Activated T-cell treated with anti-CD3 and anti-CD28 coated beads, Interleukin-2, amount 50 U/mL, for 72 hours (primary cell): ENCODE measurements around the gene SECISBP2. TPM values are rescaled to one million over a fixed set of nuclear protein-coding genes. Genes with fewer than 3 reads are reported as not detected.

Experiments used
- ATAC-seq, 2 donors: fragments of 150-1000 bp; cut with Tn5 transposase; replicated peaks in 1 of 2; 2 replicates each; pipeline ENCODE4 v1.10.0; 2021; ENCODE audit warnings: moderate library complexity in 2 of 2, mild to moderate bottlenecking in 1 of 2
- DNase-seq, 2 donors: peaks; one replicate each; pipeline ENCODE4 v3.0.0; 2021 to 2022; ENCODE audit warnings: mixed read lengths in 1 of 2
- H3K27ac Mint-ChIP-seq: one replicate; pipeline ENCODE4 v1.8.0; 2022; ENCODE audit warnings: mild to moderate bottlenecking, moderate library complexity, mixed read lengths
- H3K27me3 Mint-ChIP-seq: one replicate; pipeline ENCODE4 v1.8.0; 2022; ENCODE audit warnings: low read depth, mixed read lengths
- H3K36me3 Mint-ChIP-seq, 2 donors: one replicate each; pipeline ENCODE4 v1.8.0; 2022; ENCODE audit warnings: mixed read lengths in 2 of 2, mild to moderate bottlenecking in 1 of 2; ENCODE audit not compliant: insufficient read depth in 2 of 2
- H3K4me1 Mint-ChIP-seq: one replicate; pipeline ENCODE4 v1.8.0; 2022; ENCODE audit warnings: low read depth, mixed read lengths
- H3K4me3 Mint-ChIP-seq, 2 donors: one replicate each; pipeline ENCODE4 v1.8.0; 2022; ENCODE audit warnings: mild to moderate bottlenecking in 2 of 2, mixed read lengths in 2 of 2, moderate library complexity in 2 of 2
- H3K9me3 Mint-ChIP-seq, 2 donors: one replicate each; pipeline ENCODE4 v1.8.0; 2022; ENCODE audit warnings: mixed read lengths in 2 of 2
- total RNA-seq, 2 donors: library from RNA; stranded (reverse); gene quantifications; one replicate each; pipeline ENCODE4 v1.2.3, GENCODE V29; 2022

SECISBP2 gene
- total RNA-seq, 2 donors from 2014 or later = 41.6 to 47.0 TPM

DNA sequence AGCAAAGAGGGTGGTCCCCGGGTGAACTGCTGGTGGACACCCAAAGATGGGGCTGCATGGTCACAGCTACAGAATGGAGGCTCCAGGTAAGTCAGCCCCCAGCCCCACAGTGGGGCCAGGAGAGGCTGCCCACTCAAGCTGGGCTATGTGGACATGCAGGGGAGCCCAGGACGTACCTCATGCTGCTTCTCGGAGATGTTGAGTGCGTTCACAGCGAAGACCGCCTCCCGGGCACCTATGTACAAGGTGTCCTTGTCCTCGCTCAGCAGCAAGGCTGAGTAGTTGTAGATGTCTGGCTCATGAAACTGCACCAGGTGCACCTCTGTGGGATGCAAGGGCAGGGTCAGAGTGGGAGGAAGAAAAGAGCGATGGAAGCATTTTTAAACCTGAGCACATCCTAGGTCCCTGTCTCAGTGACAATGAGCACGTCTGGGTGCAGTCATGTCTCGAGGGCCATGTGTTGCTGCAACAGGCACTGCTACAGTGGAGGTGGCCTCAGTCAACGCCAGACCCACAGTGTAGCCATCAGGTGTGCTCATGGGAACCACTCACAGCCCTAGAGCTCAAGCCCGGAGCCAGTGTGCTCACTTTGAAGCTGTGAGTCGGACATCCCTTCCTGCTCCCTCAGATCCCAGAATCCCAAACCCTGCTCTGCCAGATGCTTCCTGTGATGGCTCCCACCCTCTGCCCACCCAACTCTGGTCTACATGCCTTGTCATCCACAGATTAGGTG is 84.6 kb downstream of the SECISBP2 start:
- ATAC-seq = no peak
- H3K36me3 Mint-ChIP-seq = peaks cover 19 to 52% of the 10 kb centered on the region in 2 donors
- no peak overlapping the region for H3K4me3 Mint-ChIP-seq
- DNase-seq = no peak
- peaks cover 46% of the 10 kb centered on the region for H3K4me1 Mint-ChIP-seq
- peaks cover 0 to 3% of the 10 kb centered on the region in 2 donors for H3K9me3 Mint-ChIP-seq
- peak overlapping the region; percentile 38 for H3K27ac Mint-ChIP-seq
- H3K27me3 Mint-ChIP-seq = no peaks in the 10 kb centered on the region

DNA sequence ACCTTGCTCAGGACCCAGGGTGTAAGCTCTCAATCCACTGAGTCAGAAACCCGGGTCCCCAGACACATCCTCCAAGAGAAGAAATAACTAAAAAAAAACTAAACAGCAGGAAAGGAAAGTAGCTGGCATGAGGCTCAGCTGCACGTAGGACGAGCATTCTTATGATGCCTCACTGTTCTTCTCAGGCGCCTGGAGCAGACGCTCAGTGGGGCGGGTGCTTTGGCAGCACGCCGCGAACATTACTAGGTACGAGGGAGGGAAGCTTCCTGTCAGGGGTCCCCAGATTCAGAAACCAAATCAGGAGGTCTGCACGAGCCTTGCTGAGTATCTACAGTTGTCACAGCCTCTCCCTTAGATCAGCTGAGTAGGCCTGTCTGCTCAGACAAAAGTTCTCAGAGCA is 85.8 kb downstream of the SECISBP2 start:
- no peak for DNase-seq
- H3K9me3 Mint-ChIP-seq = peaks cover 0 to 3% of the 10 kb centered on the region in 2 donors
- peaks cover 55% of the 10 kb centered on the region for H3K4me1 Mint-ChIP-seq
- no peaks in the 10 kb centered on the region for H3K27me3 Mint-ChIP-seq
- ATAC-seq = no peak
- H3K4me3 Mint-ChIP-seq = no peak overlapping the region
- H3K27ac Mint-ChIP-seq = peak overlapping the region; percentile 92
- peaks cover 19 to 51% of the 10 kb centered on the region in 2 donors for H3K36me3 Mint-ChIP-seq

DNA sequence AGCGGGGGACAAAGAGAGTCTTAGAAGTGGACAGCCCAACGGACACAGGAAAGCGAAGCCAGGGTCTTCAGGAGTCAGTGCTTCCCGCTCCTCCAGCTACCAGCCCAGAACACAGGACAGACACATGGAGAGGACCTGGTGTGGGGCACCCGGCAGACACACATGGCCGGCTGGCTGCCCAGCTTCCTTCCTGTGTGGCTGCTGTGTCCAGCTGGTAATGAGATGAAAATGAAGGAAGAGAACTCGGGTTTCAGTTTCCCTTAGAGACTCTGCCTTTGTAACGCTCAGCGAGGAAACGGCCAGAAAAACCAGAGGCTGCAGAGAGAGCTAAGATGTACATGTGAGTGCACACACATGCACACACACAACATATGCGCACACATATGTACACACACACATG is 87.5 kb downstream of the SECISBP2 start:
- Mint-ChIP-seq H3K27ac (peak overlapping the region; percentile 70), H3K36me3 (peaks cover 16 to 49% of the 10 kb centered on the region in 2 donors), H3K9me3 (peaks cover under 1 to 4% of the 10 kb centered on the region in 2 donors), H3K27me3 (no peaks in the 10 kb centered on the region), H3K4me3 (peak overlapping the region in 1 of 2 donors; percentile 37), H3K4me1 (peaks cover 72% of the 10 kb centered on the region)
- DNase-seq (no peak), ATAC-seq (no peak)

DNA sequence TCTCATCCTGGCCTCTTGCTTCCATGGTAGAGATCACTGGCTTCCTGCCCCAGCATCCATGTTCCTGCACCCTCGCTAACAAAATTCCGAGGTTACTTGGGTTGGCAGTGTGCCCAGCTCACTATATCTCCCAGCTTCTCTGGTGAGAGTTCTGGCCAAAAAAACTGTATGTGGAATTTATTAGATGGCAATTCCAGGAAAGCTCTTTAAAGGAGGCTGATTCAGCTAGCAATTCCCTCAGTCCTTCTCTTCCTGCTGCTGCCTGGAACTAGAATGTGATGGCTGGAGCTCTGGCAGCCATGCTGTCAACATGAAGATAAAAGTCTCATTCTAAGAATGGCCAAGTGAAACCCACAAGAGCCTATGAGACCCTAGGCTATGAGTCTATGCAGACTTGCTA is 88.8 kb downstream of the SECISBP2 start:
- no peak for ATAC-seq
- DNase-seq = no peak
- Mint-ChIP-seq H3K4me1 (peaks cover 73% of the 10 kb centered on the region), H3K27me3 (no peaks in the 10 kb centered on the region), H3K27ac (peak overlapping the region; percentile 70), H3K4me3 (peak overlapping the region; percentile 29 to 37), H3K9me3 (peaks cover 6 to 9% of the 10 kb centered on the region in 2 donors), H3K36me3 (peaks cover 21 to 50% of the 10 kb centered on the region in 2 donors)

DNA sequence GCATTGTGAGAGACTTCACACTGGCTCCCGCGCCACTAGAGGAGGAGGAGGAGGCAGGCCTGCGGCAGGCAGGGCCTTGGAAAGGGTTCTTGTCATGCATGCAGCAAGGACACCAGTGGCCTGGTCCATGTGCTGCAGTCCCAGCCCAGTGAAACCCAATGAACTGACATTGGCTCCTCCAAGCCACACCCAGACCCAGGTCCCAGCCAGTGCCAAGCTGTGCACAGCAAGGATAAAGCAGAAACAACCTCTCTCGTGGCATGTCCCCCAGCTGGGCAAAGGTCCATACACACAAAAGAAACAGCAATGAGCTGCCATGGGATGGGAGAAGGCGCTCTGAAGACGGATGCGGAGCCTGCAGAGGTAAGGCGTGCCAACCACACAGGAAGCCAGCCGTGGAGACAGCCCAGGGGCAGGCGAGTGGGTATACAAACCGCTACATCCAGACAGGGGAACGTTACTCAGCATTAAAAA is 90.4 kb downstream of the SECISBP2 start:
- H3K36me3 Mint-ChIP-seq = peaks cover 24 to 55% of the 10 kb centered on the region in 2 donors
- DNase-seq (peak; percentile 66 to 68), ATAC-seq (peak; percentile 43 to 57)
- peak overlapping the region; percentile 99 for H3K27ac Mint-ChIP-seq
- no peaks in the 10 kb centered on the region for H3K27me3 Mint-ChIP-seq
- peak overlapping the region; percentile 64 to 78 for H3K4me3 Mint-ChIP-seq
- H3K9me3 Mint-ChIP-seq = peaks cover 6 to 9% of the 10 kb centered on the region in 2 donors
- peaks cover 85% of the 10 kb centered on the region for H3K4me1 Mint-ChIP-seq

Other genes with a start within 250 kb of the SECISBP2 start
- not detected for gene SHC3, start 139.7 kb upstream of the SECISBP2 start, total RNA-seq
- 100 to 1,000 TPM; 145 to 155 TPM for gene CKS2, start 7.3 kb upstream of the SECISBP2 start, total RNA-seq
- gene SEMA4D, start 179.6 kb downstream of the SECISBP2 start, total RNA-seq = 100 to 1,000 TPM; 182 to 198 TPM